GM18502 (cell line): ENCODE data around the gene DCK.

Experiments
- ATAC-seq: cut with Tn5 transposase; IDR thresholded peaks from one replicate; pipeline ENCODE4 v1.9.1; 2021; ENCODE audit warnings: mild to moderate bottlenecking; ENCODE audit not compliant: unreplicated experiment, poor library complexity

Gene DCK

DNA sequence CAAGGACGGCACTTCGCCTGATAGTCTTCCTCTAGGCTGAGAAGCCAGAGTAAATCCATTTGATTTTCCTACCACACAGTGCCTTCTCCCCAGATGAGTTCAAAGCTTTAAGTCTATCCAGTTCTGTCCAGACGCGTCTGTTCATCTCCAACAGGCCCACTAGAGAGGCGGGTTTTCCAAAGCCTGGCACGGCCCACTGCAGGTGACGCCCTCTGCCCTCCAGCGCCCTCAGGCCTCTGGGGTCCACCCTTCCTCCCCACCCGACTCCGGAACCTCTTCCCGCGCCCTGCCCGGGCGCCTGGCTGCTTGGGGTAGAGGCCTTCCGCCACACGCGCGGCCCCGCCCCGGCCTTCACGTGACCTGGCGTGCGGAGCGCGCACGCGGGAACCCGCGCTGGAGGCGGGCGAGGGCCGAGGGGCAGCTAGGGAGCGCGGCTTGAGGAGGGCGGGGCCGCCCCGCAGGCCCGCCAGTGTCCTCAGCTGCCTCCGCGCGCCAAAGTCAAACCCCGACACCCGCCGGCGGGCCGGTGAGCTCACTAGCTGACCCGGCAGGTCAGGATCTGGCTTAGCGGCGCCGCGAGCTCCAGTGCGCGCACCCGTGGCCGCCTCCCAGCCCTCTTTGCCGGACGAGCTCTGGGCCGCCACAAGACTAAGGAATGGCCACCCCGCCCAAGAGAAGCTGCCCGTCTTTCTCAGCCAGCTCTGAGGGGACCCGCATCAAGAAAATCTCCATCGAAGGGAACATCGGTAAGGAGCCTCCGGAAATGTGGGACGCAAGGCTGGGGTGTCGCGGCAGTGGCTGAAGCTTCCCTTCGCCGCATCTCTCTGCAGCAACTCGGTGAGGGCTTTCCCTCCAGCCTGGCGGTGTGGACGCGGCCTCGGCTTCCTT is at the start of gene DCK:
TSS of gene DCK (plus strand) at position 469 of the 888 bp plus-strand sequence. CDS start at position 656, 187 bp downstream.
- ATAC-seq = peak; percentile 87

DNA sequence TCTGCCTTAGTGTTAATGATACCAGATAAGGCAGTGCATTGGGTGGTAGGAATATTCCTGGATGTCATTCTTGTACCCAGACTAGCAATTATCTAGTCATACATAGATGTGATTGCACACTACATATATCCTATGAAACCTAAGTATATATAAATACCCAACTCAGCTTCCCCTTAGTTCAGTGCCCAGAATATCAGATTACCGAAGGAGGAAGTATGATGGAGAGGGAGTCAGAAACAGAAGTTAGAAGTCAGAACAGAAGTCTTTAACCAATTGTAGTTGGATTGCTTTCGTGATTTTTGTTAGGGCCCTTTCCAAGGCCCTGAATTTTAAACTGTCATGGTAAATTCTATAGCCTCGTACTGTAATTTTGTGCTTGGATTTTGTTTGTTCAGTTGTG is 48.4 kb upstream of the DCK start:
- peak; percentile 57 for ATAC-seq

DNA sequence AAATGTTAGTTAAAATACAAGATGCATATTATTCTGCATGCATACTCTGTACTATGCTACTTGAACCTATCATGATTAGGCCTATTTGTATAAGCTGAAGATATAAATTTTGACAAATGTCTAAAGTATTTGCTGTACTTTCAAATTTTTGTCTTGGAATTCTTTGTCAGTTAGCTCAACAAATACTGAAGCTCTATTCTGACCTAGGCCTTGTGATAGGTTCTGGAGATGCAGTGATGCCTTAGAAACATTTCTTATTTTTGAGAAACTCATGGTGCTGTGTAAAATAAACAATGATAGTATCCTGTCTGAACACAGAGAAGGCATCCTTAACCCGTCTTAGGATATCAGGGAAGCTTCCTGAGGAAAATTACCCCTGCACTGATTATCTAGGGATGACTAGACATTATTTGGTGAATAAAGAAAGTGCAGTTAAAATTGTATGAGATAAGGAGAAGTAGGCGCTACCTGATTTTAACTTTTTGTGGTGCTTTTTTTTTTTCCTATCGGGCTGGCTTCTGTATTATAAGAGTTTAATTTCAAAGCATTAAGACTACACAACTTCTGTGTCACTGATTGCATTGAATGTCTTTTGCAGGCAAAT is 47.9 kb upstream of the DCK start:
- ATAC-seq = no peak

DNA sequence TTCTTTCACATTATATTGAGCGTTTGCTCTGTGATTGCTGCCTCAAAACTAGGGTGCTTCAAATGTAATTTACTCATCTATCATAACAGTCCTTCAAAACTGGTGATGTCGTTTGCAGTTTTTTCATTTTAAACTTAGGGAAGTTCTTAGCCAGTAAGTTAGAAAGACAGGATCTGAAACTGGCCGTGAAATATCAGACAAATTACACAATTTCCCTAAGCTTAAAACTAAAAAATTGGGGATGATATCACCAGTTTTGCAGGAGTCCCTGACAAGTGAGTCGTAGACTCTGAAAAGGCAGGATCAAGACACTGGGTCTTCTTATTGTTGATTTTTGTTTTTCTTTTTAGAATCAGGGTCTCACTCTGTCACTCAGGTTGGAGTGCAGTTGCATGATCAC is 46.5 kb upstream of the DCK start:
- no peak for ATAC-seq

DNA sequence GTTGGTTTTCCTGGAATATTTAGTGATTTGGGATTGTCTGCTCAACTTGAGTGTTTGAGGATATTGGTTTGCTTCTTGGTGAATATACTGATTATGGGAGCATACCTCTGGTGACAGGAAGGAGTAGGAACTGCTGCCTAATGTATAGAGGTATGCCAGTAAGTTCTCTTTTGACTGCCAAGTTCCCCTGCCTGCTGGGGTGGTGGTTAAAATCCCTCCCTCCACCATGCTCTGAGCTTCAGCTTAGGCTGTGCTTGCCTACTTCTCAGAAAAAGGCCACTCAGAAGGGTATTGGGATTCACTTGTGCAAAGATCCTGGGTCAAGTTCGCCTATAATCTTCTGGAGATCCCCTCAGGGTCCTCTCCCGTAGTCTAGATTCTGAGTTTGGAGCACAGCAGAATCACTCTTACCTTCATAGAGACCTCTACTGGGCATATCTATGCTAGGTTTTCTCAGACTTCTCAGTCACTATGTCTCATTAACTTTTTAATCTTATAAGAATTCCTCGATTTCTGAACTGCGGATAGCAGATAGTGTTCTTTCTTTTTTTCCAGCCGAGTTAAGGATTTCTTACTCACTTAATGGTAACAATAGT is 44.7 kb upstream of the DCK start:
- peak; percentile 60 for ATAC-seq

- ATAC-seq = no peak
These were observed 39.4 kb upstream of the DCK start for GRCh38 chr4:70954032-70954431.

DNA sequence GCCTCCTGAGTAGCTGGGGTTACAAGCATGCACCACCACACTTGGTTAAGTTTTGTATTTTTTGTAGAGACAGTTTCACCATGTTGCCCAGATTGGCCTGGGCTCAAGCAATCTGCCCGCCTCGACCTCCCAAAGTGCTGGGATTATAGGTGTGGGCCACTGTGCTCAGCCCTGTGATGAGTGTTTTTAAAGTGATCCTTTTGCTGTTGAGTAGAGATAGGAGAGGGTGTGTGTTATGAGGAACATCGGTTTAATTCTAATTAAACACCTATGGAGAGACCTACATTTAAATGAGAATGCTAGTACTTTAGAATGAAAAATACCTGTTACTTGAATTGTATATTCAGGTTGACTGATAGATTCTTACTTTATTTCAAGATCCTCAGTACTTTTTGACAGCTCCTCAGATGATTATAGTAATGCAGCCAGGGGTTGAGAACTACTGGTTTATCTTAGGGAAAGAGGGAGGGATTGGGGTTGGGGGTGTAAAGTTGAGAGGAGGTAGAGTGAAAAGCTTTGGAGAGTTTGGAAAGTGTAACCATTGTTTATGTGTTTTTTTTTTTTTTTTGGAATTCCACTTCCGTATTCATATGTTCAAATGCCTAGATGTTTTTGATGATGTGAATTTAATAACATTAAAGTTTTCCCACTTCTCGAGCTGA is 36.8 kb upstream of the DCK start:
- ATAC-seq = no peak

DNA sequence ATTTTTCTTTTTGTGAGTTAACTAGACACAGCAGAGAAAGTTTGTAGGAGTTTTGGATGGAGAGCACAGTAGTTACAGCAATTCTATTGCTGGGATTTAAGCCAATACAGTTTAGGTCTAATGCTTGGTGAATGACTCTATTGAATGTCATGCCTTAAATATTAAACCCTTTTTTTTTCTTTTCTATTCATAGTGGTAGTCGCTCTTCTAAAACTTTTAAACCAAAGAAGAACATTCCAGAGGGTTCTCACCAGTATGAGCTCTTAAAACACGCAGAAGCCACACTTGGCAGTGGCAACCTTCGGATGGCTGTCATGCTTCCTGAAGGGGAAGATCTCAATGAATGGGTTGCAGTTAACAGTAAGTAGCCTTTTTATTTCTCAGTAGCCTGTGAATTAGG is 34.8 kb upstream of the DCK start:
- ATAC-seq = no peak

DNA sequence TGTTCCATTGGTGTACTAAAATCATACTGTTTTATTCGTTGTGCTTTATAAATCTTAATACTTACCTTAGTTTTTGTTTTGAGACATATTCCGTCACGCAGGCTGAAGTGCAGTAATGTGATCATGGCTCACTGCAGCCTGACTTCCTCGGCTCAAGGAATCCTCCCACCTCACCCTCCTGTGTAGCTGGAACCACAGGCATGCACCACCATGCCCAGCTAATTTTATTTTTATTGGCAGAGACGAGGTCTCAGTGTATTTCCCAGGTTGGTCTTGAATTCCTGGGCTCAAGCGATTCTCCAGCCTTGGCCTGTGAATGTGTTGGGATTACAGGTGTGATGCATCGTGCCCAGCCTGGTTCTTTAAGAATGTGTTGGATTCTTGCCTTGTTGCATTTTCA is 24.4 kb upstream of the DCK start:
- no peak for ATAC-seq

GRCh38 chr4:70976252-70976651 is 17.2 kb upstream of the DCK start:
- ATAC-seq = no peak

DNA sequence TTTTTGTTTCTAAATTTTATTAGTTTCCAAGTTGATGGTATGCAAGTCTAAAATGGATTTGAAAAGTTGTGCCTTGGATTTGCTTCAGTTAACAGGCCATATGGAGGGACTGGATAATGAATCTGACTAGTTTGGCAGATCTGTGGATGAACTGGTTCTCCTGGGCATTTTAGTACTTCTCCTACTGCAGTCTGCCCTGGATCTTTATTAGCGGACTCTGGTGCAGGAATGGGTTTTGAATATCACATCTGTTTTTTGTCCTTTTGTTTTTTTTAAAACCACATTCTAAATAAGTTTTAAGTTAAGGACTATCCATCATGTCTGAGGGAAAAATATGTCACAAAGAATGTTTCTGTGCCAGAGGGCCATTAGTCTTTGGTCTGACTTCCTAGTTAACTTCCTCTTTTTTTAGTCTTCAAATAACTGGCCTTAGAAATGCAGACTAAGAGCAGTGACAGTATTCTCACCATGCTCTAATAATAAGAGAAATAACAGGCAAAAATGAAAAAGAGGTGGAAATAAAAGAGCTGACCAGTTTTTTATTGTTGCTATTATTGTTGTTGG is 13.9 kb upstream of the DCK start:
- peak; percentile 71 for ATAC-seq

- ATAC-seq = no peak
These were observed 13.3 kb upstream of the DCK start for GRCh38 chr4:70980196-70980595.

DNA sequence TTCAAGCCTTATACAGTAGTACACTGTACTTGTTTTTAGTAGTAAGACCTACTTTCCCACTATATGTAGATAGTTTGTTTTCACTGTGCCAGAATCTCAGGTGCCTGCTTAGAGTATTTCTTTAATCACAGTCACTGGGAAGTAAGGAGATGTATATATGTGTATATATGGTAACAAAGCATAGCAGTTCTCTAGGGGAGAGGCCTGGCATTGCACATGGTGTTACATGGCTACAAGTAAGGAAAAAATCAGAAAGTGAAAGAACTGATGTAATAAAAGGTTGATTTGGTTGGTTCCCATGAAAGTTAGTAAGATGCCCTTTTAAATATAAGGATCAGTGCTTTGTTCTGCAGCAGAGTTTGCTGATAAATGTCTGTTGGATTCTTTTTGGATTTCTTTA is 9.3 kb upstream of the DCK start:
- ATAC-seq = no peak

DNA sequence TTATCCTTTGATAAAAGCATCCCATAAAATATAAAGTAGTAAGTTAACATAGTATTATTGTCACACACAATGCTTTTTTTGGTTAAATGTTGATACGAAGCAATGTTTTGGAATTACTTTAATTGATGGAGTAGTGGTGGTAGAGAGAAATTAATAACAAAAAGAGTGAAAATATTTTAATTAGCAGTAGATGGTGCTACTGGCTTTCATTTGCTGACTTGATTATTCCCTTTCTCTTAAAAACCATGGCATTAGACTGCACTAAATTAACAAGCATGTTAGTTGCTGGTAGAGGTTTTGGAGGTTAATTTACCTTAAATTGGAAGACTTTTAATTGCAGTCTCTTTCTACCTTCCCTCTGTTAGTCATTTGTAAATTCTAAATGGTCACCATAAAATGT is 8.9 kb upstream of the DCK start:
- no peak for ATAC-seq

- no peak for ATAC-seq
These were observed 1.9 kb upstream of the DCK start for GRCh38 chr4:70991596-70991995.

DNA sequence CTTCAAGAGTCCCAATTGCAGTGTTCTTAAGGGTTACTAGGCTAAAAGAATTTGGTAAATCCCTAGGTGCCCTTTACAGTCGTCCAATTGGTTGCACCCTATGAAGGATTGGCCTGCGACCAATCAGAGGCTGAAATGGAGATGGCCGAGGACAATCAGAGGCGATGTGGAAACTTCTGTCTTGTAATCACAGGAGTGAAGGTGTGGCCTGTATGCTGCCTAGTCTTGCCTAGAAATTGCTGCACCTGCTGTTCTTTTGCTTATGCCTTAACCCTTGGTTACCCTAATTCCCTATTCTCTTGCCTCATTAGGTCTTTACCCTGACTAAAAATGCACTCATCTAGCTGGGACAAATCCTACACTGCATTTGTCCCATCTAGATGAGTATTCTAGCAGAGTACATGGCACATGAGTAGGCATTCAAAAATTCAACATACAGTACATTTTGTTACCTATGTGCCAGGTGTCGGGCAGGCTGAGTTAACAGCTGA is 1.0 kb upstream of the DCK start:
- no peak for ATAC-seq

- no peak for ATAC-seq
These were observed 569 bp downstream of the DCK start for GRCh38 chr4:70994069-70994366.

- peak; percentile 54 for ATAC-seq
These were observed 1.1 kb downstream of the DCK start for GRCh38 chr4:70994387-70995099.

- no peak for ATAC-seq
These were observed 2.5 kb downstream of the DCK start for GRCh38 chr4:70996018-70996360.

DNA sequence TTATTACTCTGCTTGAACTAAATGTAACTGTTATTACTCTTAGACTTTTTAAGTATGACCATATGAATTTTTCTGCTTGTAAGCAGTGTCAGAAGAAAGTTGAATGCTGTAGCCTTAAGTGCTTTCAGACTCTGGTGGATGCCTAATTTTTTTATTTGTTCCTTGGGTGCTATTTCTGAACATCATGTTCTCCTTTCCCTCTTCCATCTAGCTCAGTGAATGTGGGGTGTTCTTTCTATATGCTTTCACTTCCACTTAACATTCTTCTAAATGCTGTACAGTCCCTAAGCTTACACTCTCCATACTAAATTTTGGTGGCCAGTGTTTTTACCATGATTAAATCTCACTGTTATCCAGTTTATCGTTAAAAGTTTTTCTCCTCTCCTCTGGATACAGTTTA is 3.6 kb downstream of the DCK start:
- no peak for ATAC-seq
